A549 (cell line): ENCODE measurements around the gene AKAP5. TPM values are rescaled to one million over a fixed set of nuclear protein-coding genes. Genes with fewer than 3 reads are reported as not detected.

Source experiments
- ATAC-seq, 2 experiments: fragments of 200-7000 bp in 1 of 2; fragments of >200 bp in 1 of 2; cut with Nextera tagmentation in 1 of 2; cut with Tn5 transposase in 1 of 2; 3 replicates each; pipeline versions ENCODE4 v1.8.0 to v1.9.1; 2018 to 2020; ENCODE audit warnings: mild to moderate bottlenecking in 1 of 2, moderate library complexity in 1 of 2
- CTCF ChIA-PET: fragments of 300-600 bp; sonication (Branson Sonifier 250); formaldehyde crosslinking; extraction: SDS; loops from one replicate; lab custom pipeline; 2021; ENCODE audit warnings: antibody characterized with exemption, inconsistent platforms; lab: Yijun Ruan, JAX
- POLR2A ChIA-PET: fragments of 350-600 bp; formaldehyde crosslinking; extraction: SDS; loops from one replicate; lab custom pipeline; 2021; ENCODE audit warnings: antibody characterized with exemption, inconsistent platforms; lab: Yijun Ruan, JAX
- DNase-seq, 2 experiments: peaks; one replicate each; pipeline versions ENCODE4 v3.0.0 to v3.0.0-alpha.2; 2011 to 2016; ENCODE audit warnings: low read depth in 1 of 2, low spot score in 1 of 2
- FAIRE-seq: peaks from 2 replicates; lab custom pipeline; 2011; peaks lifted over from hg19 to GRCh38; lab: Jason Lieb, UNC
- H3K27ac ChIP-seq, 2 experiments: fragments of >200 bp; sonication (Bioruptor Twin); formaldehyde crosslinking; 3 replicates each; pipeline ENCODE4 v1.5.1; 2016 to 2017
- H3K4me1 ChIP-seq: fragments of >200 bp; sonication (Bioruptor Twin); formaldehyde crosslinking; 3 replicates; pipeline ENCODE4 v1.6.1; 2016
- H3K4me2 ChIP-seq: fragments of >200 bp; sonication (Bioruptor Twin); formaldehyde crosslinking; 3 replicates; pipeline ENCODE4 v1.6.1; 2016
- H3K4me3 ChIP-seq: fragments of >200 bp; sonication (Bioruptor Twin); formaldehyde crosslinking; 3 replicates; pipeline ENCODE4 v1.5.1; 2016
- H3K9me3 ChIP-seq: fragments of >200 bp; sonication (Bioruptor Twin); formaldehyde crosslinking; 3 replicates; pipeline ENCODE4 v1.6.1; 2016
- CBX2 ChIP-seq: fragments of 200-600 bp; sonication (generic); IDR thresholded peaks from 2 replicates; pipeline ENCODE4 v1.6.1; 2016; ENCODE audit warnings: low read depth, mild to moderate bottlenecking, borderline replicate concordance
- CBX8 ChIP-seq: fragments of 200-600 bp; sonication (generic); IDR thresholded peaks from 2 replicates; pipeline ENCODE4 v1.6.1; 2016
- CEBPB ChIP-seq, 2 experiments: fragments of >200 bp in 1 of 2; sonication (Bioruptor Twin) in 1 of 2; formaldehyde crosslinking in 1 of 2; IDR thresholded peaks; 2 replicates each; pipeline ENCODE4 v1.6.1; 2012 to 2016
- E2F6 ChIP-seq: IDR thresholded peaks from 2 replicates; pipeline ENCODE4 v1.6.1; 2012; ENCODE audit warnings: low read depth, borderline replicate concordance
- EHMT2 ChIP-seq: fragments of 200-600 bp; sonication (generic); IDR thresholded peaks from 2 replicates; pipeline ENCODE4 v1.6.1; 2016; ENCODE audit warnings: antibody characterized with exemption, low read depth, mild to moderate bottlenecking, moderate library complexity
- FOSL2 ChIP-seq, 2 experiments: fragments of 450-650 bp in 1 of 2; fragments of >200 bp in 1 of 2; sonication (Bioruptor Twin) in 1 of 2; formaldehyde crosslinking; IDR thresholded peaks; 2 replicates each; pipeline versions ENCODE4 v1.5.0 to v1.6.1; 2016 to 2020; ENCODE audit warnings: mild to moderate bottlenecking in 1 of 2, moderate library complexity in 1 of 2
- FOXS1 ChIP-seq: fragments of 250-450 bp; sonication (Bioruptor Pico); IDR thresholded peaks from 2 replicates; pipeline ENCODE4 v1.5.0; 2020; ENCODE audit warnings: mild to moderate bottlenecking, moderate library complexity
- HEYL ChIP-seq: fragments of 250-450 bp; sonication (Bioruptor Pico); IDR thresholded peaks from 2 replicates; pipeline ENCODE4 v1.8.0; 2021; ENCODE audit warnings: mild to moderate bottlenecking, moderate library complexity
- HOXB13 ChIP-seq: fragments of 250-450 bp; sonication (Bioruptor Pico); IDR thresholded peaks from 2 replicates; pipeline ENCODE4 v1.5.0; 2020; ENCODE audit warnings: low read depth, mild to moderate bottlenecking, moderate library complexity
- KDM5A ChIP-seq: fragments of 200-600 bp; sonication (generic); IDR thresholded peaks from 2 replicates; pipeline ENCODE4 v1.6.1; 2016; ENCODE audit warnings: antibody characterized with exemption, mild to moderate bottlenecking
- MAX ChIP-seq: IDR thresholded peaks from 2 replicates; pipeline ENCODE4 v1.6.1; 2012
- MYC ChIP-seq: IDR thresholded peaks from 2 replicates; pipeline ENCODE4 v1.6.1; 2012; ENCODE audit warnings: mild to moderate bottlenecking, inconsistent platforms, low read length, improper control_type of control experiment, borderline replicate concordance
- NFE2L2 ChIP-seq: fragments of 150-350 bp; conservative IDR thresholded peaks from 2 replicates; pipeline ENCODE4 v1.6.1; 2014; ENCODE audit warnings: low read length
- PHF8 ChIP-seq: fragments of 200-600 bp; sonication (generic); IDR thresholded peaks from 2 replicates; pipeline ENCODE4 v1.6.1; 2016; ENCODE audit warnings: low read depth, mild to moderate bottlenecking, antibody characterized with exemption, moderate library complexity, borderline replicate concordance
- POLR2A ChIP-seq: IDR thresholded peaks from 2 replicates; pipeline ENCODE4 v1.6.1; 2012; ENCODE audit warnings: mild to moderate bottlenecking, low read length
- POLR2AphosphoS2 ChIP-seq: conservative IDR thresholded peaks from 2 replicates; pipeline ENCODE4 v1.6.1; 2012; ENCODE audit warnings: low read length, improper control_type of control experiment, inconsistent platforms
- RAD21 ChIP-seq, 2 experiments: fragments of >200 bp in 1 of 2; sonication (Bioruptor Twin) in 1 of 2; formaldehyde crosslinking in 1 of 2; IDR thresholded peaks in 1 of 2; conservative IDR thresholded peaks in 1 of 2; 2 replicates in 1 of 2; 3 replicates in 1 of 2; pipeline ENCODE4 v1.6.1; 2012 to 2018; ENCODE audit warnings: inconsistent platforms in 1 of 2
- RARB ChIP-seq: fragments of 250-450 bp; sonication (Bioruptor Pico); IDR thresholded peaks from 2 replicates; pipeline ENCODE4 v1.8.0; 2021; ENCODE audit warnings: mild to moderate bottlenecking, moderate library complexity
- RCOR1 ChIP-seq: fragments of 150-350 bp; IDR thresholded peaks from 2 replicates; pipeline ENCODE4 v1.6.1; 2014; ENCODE audit warnings: antibody characterized with exemption, low read length, low read depth
- RNF2 ChIP-seq: fragments of 200-600 bp; sonication (generic); IDR thresholded peaks from 2 replicates; pipeline ENCODE4 v1.6.1; 2016; ENCODE audit warnings: low read depth, mild to moderate bottlenecking, antibody characterized with exemption, moderate library complexity, borderline replicate concordance
- SMC3 ChIP-seq: fragments of >200 bp; sonication (Bioruptor Twin); formaldehyde crosslinking; IDR thresholded peaks from 3 replicates; pipeline ENCODE4 v1.6.1; 2018; ENCODE audit warnings: inconsistent platforms
- TFCP2L1 ChIP-seq: fragments of 250-450 bp; sonication (Bioruptor Pico); IDR thresholded peaks from 2 replicates; pipeline ENCODE4 v1.5.0; 2021; ENCODE audit warnings: mild to moderate bottlenecking
- ZSCAN20 ChIP-seq: fragments of 250-450 bp; sonication (Bioruptor Pico); IDR thresholded peaks from 2 replicates; pipeline ENCODE4 v1.8.0; 2022; ENCODE audit warnings: mild to moderate bottlenecking, moderate library complexity
- WGBS: methylation state at CpG from one replicate; pipeline ENCODE4 v1.1.6; 2017; ENCODE audit errors: missing lambda C conversion rate; 5-methylcytosine and 5-hydroxymethylcytosine counted together
- polyA plus RNA-seq, 4 experiments: library from polyadenylated mRNA; depleted of rRNA in 3 of 4; stranded (reverse); fragments of >200 nt; fragmentation: RNase III in 1 of 4; extraction: RNeasy Plus Mini Kit Qiagen cat#74134 plus additional on column Dnase treatment in 1 of 4; gene quantifications; 2 replicates in 3 of 4; 3 replicates in 1 of 4; pipeline ENCODE4 v1.2.3, GENCODE V29; 2011 to 2017
- TF ChIP-seq, protein P1 (sequence below): fragments of 450-650 bp; IDR thresholded peaks from 2 replicates; pipeline ENCODE4 v1.6.1; 2014; ENCODE audit warnings: antibody characterized with exemption

Gene AKAP5
- polyA plus RNA-seq, 2 of the 4 experiments (the other 2 are of a cell fraction): 0.84 to 1.9 TPM

DNA sequence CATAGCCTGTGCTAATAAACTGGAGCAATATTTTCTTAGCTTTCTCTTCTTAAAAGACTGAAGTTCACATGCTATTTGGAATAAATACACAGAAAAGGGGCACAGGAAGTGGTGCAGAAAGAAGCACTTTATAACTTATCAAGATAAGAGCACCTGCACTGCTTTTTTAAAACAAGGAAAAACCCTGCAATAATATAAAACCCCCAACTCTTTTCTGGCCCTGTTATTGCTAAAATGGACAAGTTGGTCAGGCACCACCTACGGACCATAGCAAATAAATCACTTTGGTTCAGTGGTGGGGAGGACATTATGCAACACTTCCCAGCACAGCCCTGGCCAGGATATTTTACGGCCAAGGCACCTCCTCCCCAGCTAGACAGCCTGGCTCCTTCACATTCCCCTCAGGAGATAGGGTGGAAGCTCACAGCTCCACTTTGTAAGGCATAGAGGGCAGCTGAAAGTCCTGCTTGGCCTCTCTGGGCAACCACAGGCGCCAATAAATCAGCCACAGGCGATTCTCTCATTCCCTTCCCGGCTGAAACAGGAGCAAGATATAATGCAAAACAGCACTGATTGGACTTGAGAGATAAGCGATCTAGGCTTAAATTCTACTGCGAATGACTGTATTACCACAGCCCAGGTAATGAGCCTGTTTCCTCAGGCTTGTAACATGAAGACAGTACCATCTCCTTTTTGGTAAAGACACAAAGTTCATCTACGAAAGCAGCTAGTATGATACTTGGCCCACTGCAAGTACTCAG, 36.3 kb downstream of the AKAP5 start:
- DNase-seq (peak in 1 of 2 experiments; percentile 53), FAIRE-seq (no peak)
- H3K4me1 ChIP-seq: peaks cover 35% of the 10 kb centered on the region
- peak overlapping the region; percentile 96 to 97 for H3K27ac ChIP-seq
- 28% methylated on average over 8 of the region's 8 CpGs for WGBS
- TF ChIP-seq HEYL (CRISPR knock-in tag) (no peak), POLR2AphosphoS2 (no peak), FOSL2 (IDR thresholded peaks at IDR 0.05) (no peak), FOSL2 (CRISPR knock-in tag; IDR thresholded peaks at IDR 0.05) (no peak), CEBPB (IDR thresholded peaks at IDR 0.05) (peak; percentile 83 to 92; a peak in 3 of 4 replicates)
- TF ChIP-seq, all 56 proteins: peak for 1
- CTCF ChIA-PET: interaction anchor here (0.6 to 2.4 kb wide), 6 partner anchors 9 to 150 kb away, joined by 3 to 13 read pairs (median 6); no protein-coding TSS in a partner anchor
- POLR2A ChIA-PET: no interaction called here
- H3K4me2 ChIP-seq: peak overlapping the region; percentile 87
- peak overlapping the region; percentile 76 for H3K4me3 ChIP-seq
- no peaks in the 10 kb centered on the region for H3K9me3 ChIP-seq
- no peak for ATAC-seq

GRCh38 chr14:64502456-64502855, 37.2 kb downstream of the AKAP5 start:
- no peak for FAIRE-seq
- peak overlapping the region; percentile 76 for H3K4me3 ChIP-seq
- WGBS: 19% methylated on average over 6 of the region's 6 CpGs
- TF ChIP-seq CBX2 (no peak), FOXS1 (CRISPR knock-in tag) (no peak), MAX (no peak), RNF2 (no peak), RAD21 (conservative IDR thresholded peaks at IDR 0.05 in 1 of 2, IDR thresholded peaks at IDR 0.05 in 1 of 2) (no peak), E2F6 (no peak), RARB (no peak), RCOR1 (no peak), PHF8 (no peak), EHMT2 (no peak), SMC3 (no peak), TFCP2L1 (CRISPR knock-in tag) (no peak), HOXB13 (no peak), CBX8 (no peak), CEBPB (IDR thresholded peaks at IDR 0.05) (no peak), FOSL2 (IDR thresholded peaks at IDR 0.05) (no peak), FOSL2 (CRISPR knock-in tag; IDR thresholded peaks at IDR 0.05) (no peak)
- TF ChIP-seq, protein P1, sequence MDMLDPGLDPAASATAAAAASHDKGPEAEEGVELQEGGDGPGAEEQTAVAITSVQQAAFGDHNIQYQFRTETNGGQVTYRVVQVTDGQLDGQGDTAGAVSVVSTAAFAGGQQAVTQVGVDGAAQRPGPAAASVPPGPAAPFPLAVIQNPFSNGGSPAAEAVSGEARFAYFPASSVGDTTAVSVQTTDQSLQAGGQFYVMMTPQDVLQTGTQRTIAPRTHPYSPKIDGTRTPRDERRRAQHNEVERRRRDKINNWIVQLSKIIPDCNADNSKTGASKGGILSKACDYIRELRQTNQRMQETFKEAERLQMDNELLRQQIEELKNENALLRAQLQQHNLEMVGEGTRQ: no peak
- TF ChIP-seq, all 56 proteins: peak for 0
- H3K4me1 ChIP-seq: peaks cover 43% of the 10 kb centered on the region
- CTCF ChIA-PET: interaction anchor here (0.8 to 2.4 kb wide), 6 partner anchors 9 to 134 kb away, joined by 3 to 13 read pairs (median 6); partner anchors contain the start of gene HSPA2
- H3K27ac ChIP-seq: peak overlapping the region; percentile 96 to 97
- POLR2A ChIA-PET: no interaction called here
- ATAC-seq: no peak
- no peaks in the 10 kb centered on the region for H3K9me3 ChIP-seq
- no peak for DNase-seq
- H3K4me2 ChIP-seq: peak overlapping the region; percentile 87

DNA sequence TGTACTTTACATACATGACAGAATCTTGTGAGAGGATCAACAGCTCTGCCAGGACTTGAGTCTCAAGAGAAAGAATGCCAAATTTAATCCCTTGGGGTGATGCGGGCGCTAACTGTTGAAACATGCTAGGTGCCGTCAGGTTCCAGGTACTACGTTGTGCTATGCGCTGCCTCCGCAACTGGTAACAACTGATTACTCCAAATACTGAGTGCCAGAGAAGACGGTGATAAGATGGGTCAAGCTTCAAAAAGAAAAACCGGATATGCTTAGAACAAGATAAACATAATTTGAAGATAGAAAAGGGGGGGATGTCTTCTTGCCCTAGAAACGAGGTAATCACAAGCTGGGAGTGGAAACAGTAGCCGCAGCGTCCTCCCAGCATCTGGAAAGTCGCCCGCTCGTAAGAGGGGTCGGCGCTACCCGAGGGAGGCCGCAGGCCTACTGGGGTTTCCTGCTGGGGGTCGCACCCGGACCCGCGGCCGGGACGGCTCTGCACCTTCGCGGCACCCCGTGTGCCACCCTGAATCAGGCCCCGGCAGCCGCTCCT, 37.7 kb downstream of the AKAP5 start:
- ChIA-PET CTCF (interaction anchor here (0.8 to 2.4 kb wide), 5 partner anchors 24 to 133 kb away, joined by 3 to 10 read pairs (median 3); partner anchors contain the start of gene HSPA2), POLR2A (interaction anchor here (3.1 kb wide), 1 partner anchor 38 kb away, joined by 42 read pairs; the partner anchor contains the start of gene HSPA2)
- DNase-seq (peak in 1 of 2 experiments; percentile 23), FAIRE-seq (no peak), ATAC-seq (no peak)
- no peaks in the 10 kb centered on the region for H3K9me3 ChIP-seq
- peaks cover 48% of the 10 kb centered on the region for H3K4me1 ChIP-seq
- WGBS: 2% methylated on average over 18 of the region's 29 CpGs
- H3K4me3 ChIP-seq: peak overlapping the region; percentile 76
- peak overlapping the region; percentile 96 to 97 for H3K27ac ChIP-seq
- TF ChIP-seq KDM5A (no peak), NFE2L2 (no peak), POLR2A (no peak), ZSCAN20 (CRISPR knock-in tag) (no peak), MYC (no peak)
- TF ChIP-seq, protein P1: no peak
- peak overlapping the region; percentile 87 for H3K4me2 ChIP-seq
